Brain microvascular endothelial cell (primary cell): ENCODE measurements around the gene SH3BGRL3.

Experiments
- DNase-seq: peaks from one replicate; pipeline ENCODE4 v3.0.0-alpha.2; 2020
- H3K27ac ChIP-seq: fragments of 250-450 bp; sonication (Bioruptor Pico); 2 replicates; pipeline ENCODE4 v1.5.1; 2020; ENCODE audit warnings: mild to moderate bottlenecking, moderate library complexity
- H3K27me3 ChIP-seq: fragments of 250-450 bp; sonication (Bioruptor Pico); replicated peaks from 2 replicates; pipeline ENCODE4 v1.5.1; 2020; ENCODE audit warnings: mild to moderate bottlenecking
- H3K36me3 ChIP-seq: fragments of 250-450 bp; sonication (Bioruptor Pico); replicated peaks from 2 replicates; pipeline ENCODE4 v1.5.1; 2020; ENCODE audit warnings: mild to moderate bottlenecking
- H3K4me3 ChIP-seq: 2 replicates; pipeline ENCODE4 v1.5.1; 2011; ENCODE audit warnings: low read depth, mild to moderate bottlenecking, control low read depth, low read length, moderate library complexity
- CTCF ChIP-seq: IDR thresholded peaks from 2 replicates; pipeline ENCODE4 v1.5.1; 2011; ENCODE audit warnings: low read depth, mild to moderate bottlenecking, moderate library complexity, low read length, control low read depth, inconsistent platforms; ENCODE audit errors: missing control alignments
- in situ Hi-C: cut with HindIII; loops from 2 replicates; pipeline ENCODE4 v1.10.0; 2017; ENCODE audit warnings: low sequenced_read_pairs, low pct_ligation_motif_present

Gene SH3BGRL3

GRCh38 chr1:26315874-26316850, 36.3 kb downstream of the SH3BGRL3 start:
- H3K27me3 ChIP-seq: no peaks in the 10 kb centered on the region
- no peak overlapping the region for H3K27ac ChIP-seq
- H3K4me3 ChIP-seq: no peak overlapping the region
- TF ChIP-seq CTCF: no peak
- in situ Hi-C loops: no loop called here
- no peaks in the 10 kb centered on the region for H3K36me3 ChIP-seq
- DNase-seq: no peak

DNA sequence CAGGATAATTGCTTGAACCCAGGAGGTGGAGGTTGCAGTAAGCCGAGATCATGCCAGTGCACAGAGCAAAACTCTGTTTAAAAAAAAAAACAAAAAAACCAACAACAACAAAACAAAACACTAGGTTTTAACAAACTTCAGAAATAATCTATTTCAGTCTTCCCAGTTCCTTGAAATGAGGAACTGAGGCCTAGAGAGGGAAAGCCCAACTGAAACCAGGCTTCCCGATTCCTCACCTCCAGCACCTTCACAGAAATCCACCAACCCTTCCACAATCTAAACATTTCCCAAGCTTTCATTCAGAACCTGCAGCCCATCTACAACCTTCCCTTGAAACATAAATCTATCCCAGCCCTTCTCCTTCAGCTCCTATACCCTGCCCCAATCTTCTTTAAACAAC, 37.3 kb downstream of the SH3BGRL3 start:
- in situ Hi-C loops: no loop called here
- Histone ChIP-seq H3K27ac (no peak overlapping the region), H3K36me3 (no peaks in the 10 kb centered on the region), H3K4me3 (no peak overlapping the region), H3K27me3 (no peaks in the 10 kb centered on the region)
- DNase-seq: no peak
- TF ChIP-seq CTCF: no peak

DNA sequence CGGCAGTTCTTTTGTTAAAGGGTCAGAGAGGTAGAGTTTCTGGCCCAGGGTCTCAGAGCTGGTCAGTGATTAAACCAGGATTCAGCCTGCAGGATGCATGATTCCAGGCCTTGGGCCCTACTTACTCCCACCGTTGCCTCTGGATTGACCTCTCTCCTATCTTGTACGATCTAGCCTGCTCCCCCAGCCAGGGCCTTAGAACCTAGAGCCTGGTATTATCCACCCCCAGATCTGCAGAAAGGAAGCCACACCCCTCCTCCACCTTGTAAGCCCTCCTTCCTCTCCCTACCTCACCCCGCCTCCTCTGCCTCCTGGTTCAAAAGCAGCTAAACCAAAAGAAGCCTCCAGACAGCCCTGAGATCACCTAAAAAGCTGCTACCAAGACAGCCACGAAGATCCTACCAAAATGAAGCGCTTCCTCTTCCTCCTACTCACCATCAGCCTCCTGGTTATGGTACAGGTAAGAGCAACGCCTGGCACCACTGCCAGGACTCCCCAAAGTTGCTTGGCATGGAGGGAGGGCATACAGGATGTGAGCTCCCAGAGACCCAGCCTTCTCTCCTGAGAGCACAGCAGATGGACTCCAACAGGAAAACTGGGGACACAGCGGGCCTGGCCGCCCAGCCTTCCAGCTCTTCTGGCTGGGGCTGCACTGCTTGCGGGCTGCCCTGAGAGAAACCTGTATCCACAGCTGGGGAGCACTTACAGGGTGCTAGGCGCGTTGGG, 37.9 kb downstream of the SH3BGRL3 start, which contains the start of gene CD52:
Gene CD52 (plus strand): TSS at position 347 of the 726 bp plus-strand sequence. CDS start 60 bp downstream, at position 407.
- no peak for DNase-seq
- Histone ChIP-seq H3K36me3 (no peaks in the 10 kb centered on the region), H3K27ac (no peak within 1 kb of the TSS), H3K4me3 (no peak within 1 kb of the TSS), H3K27me3 (no peaks in the 10 kb centered on the region)
- in situ Hi-C loops: no loop called here
- no peak for TF ChIP-seq CTCF

DNA sequence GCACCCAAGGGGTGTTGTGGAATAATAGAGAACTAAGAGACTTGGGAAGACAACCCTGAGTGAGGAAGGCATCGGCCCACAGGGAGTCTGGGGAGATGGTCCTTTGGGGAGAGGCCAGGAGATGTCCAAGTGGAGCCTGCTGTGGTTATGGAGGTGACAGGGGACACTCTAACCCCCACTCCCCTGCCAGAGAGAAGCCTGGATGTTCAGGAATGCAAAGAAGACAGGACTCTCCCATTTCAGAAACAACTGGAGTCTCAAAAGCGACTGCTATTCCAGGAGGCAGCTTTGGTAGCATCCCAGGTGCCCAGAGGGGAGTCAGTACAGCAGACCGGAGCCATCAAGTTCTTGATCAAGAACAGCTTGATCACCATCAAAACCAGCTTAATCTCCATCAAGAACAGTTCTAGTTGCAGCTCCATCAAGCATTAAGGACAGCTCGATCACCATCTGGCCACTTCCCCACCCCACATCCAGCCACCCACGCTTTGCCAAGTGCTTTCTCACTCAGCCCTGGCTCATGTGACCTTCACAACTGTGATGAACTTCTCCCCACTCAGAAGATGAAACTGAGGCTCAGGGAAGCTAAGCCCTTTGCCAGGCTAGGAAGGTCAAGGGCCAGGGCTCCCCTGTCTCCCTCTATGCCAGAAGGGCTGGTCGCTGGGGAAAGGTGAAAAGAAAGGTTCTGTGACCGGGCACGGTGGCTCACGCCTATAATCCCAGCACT, 38.6 kb downstream of the SH3BGRL3 start:
- Histone ChIP-seq H3K27me3 (no peaks in the 10 kb centered on the region), H3K27ac (no peak overlapping the region), H3K36me3 (no peaks in the 10 kb centered on the region), H3K4me3 (no peak overlapping the region)
- TF ChIP-seq CTCF: no peak
- in situ Hi-C loops: no loop called here
- no peak for DNase-seq

GRCh38 chr1:26320896-26321295, 41.0 kb downstream of the SH3BGRL3 start:
- Histone ChIP-seq H3K27me3 (no peaks in the 10 kb centered on the region), H3K4me3 (no peak overlapping the region), H3K36me3 (no peaks in the 10 kb centered on the region), H3K27ac (no peak overlapping the region)
- in situ Hi-C loops: no loop called here
- no peak for DNase-seq
- TF ChIP-seq CTCF: no peak
